IMR-90 (cell line): ENCODE results near the gene RHOH. TPM values are rescaled to one million over a fixed set of nuclear protein-coding genes. Genes with fewer than 3 reads are reported as not detected.

Source experiments
- ATAC-seq: fragments of 200-7000 bp; cut with Tn5 transposase; 2 replicates; pipeline ENCODE4 v1.9.1; 2020; ENCODE audit warnings: low read depth, mild to moderate bottlenecking, moderate library complexity
- BruUV-seq: library from RNA; stranded (reverse); fragments of 400-500 nt; replicated peaks from 2 replicates; lab custom pipeline; 2021; lab: Mats Ljungman, UMichigan
- CTCF ChIA-PET: fragments of 300-600 bp; formaldehyde crosslinking; extraction: SDS; loops from one replicate; lab custom pipeline; 2021; ENCODE audit warnings: antibody characterized with exemption; lab: Yijun Ruan, JAX
- POLR2A ChIA-PET: fragments of 300-600 bp; sonication (Branson Sonifier 250); formaldehyde crosslinking; loops from one replicate; lab custom pipeline; 2022; ENCODE audit warnings: antibody characterized with exemption; ENCODE audit not compliant: unreplicated experiment; lab: Charles Lee
- DNase-seq: peaks from one replicate; pipeline ENCODE4 v3.0.0; 2013
- H2AFZ ChIP-seq: replicated peaks from 2 replicates; pipeline ENCODE3; 2013; ENCODE audit warnings: low read length, mild to moderate bottlenecking; ENCODE audit not compliant: poor library complexity
- H2AK5ac ChIP-seq: 2 replicates; pipeline ENCODE4 v1.6.1; 2013; ENCODE audit warnings: low read depth, low read length, inconsistent platforms
- H2AK9ac ChIP-seq: replicated peaks from 2 replicates; pipeline ENCODE3; 2013; ENCODE audit warnings: mild to moderate bottlenecking, low read depth, low read length, moderate library complexity; ENCODE audit not compliant: poor library complexity
- H2BK120ac ChIP-seq: 2 replicates; pipeline ENCODE4 v1.6.1; 2013; ENCODE audit warnings: low read depth, low read length, inconsistent platforms
- H2BK15ac ChIP-seq: 3 replicates; pipeline ENCODE4 v1.6.1; 2013; ENCODE audit warnings: low read depth, low read length, inconsistent platforms
- H2BK20ac ChIP-seq: 2 replicates; pipeline ENCODE4 v1.6.1; 2013; ENCODE audit warnings: low read depth, mild to moderate bottlenecking, inconsistent platforms, low read length, moderate library complexity
- H2BK5ac ChIP-seq: 2 replicates; pipeline ENCODE4 v1.6.1; 2013; ENCODE audit warnings: mild to moderate bottlenecking, low read depth, low read length, inconsistent platforms; ENCODE audit not compliant: poor library complexity, severe bottlenecking
- H3K14ac ChIP-seq: replicated peaks from 2 replicates; pipeline ENCODE4 v1.6.1; 2013; ENCODE audit warnings: low read depth, low read length, inconsistent platforms
- H3K18ac ChIP-seq: 2 replicates; pipeline ENCODE4 v1.6.1; 2013; ENCODE audit warnings: low read depth, low read length, control low read depth
- H3K23ac ChIP-seq: 2 replicates; pipeline ENCODE4 v1.6.1; 2013; ENCODE audit warnings: low read depth, low read length, inconsistent platforms
- H3K27ac ChIP-seq: 2 replicates; pipeline ENCODE4 v1.5.1; 2013; ENCODE audit warnings: mild to moderate bottlenecking, control low read depth, low read length; ENCODE audit not compliant: insufficient read depth
- H3K27me3 ChIP-seq: 2 replicates; pipeline ENCODE4 v1.6.1; 2013; ENCODE audit warnings: low read length; ENCODE audit not compliant: control insufficient read depth, insufficient read depth
- H3K36me3 ChIP-seq: 2 replicates; pipeline ENCODE4 v1.6.1; 2013; ENCODE audit warnings: low read length, mixed read lengths; ENCODE audit not compliant: control insufficient read depth, insufficient read depth
- H3K4ac ChIP-seq: 2 replicates; pipeline ENCODE4 v1.6.1; 2013; ENCODE audit warnings: low read depth, low read length, inconsistent platforms
- H3K4me1 ChIP-seq: 2 replicates; pipeline ENCODE4 v1.6.1; 2013; ENCODE audit warnings: low read length, mixed read lengths; ENCODE audit not compliant: control insufficient read depth, insufficient read depth
- H3K4me2 ChIP-seq: 2 replicates; pipeline ENCODE4 v1.6.1; 2013; ENCODE audit warnings: low read depth, mild to moderate bottlenecking, control low read depth, low read length, moderate library complexity
- H3K4me3 ChIP-seq: 2 replicates; pipeline ENCODE4 v1.5.1; 2013; ENCODE audit warnings: low read depth, mild to moderate bottlenecking, control low read depth, low read length, moderate library complexity; ENCODE audit not compliant: insufficient read depth
- H3K56ac ChIP-seq: 2 replicates; pipeline ENCODE4 v1.6.1; 2013; ENCODE audit warnings: low read length, inconsistent platforms; ENCODE audit not compliant: insufficient read depth; ENCODE audit errors: extremely low read depth
- H3K79me1 ChIP-seq, 2 experiments: 2 replicates each; pipeline ENCODE4 v1.6.1; 2013; ENCODE audit warnings: low read length in 2 of 2, inconsistent platforms in 1 of 2, low read depth in 1 of 2
- H3K9ac ChIP-seq: 2 replicates; pipeline ENCODE4 v1.6.1; 2013; ENCODE audit warnings: low read depth, low read length, control low read depth
- H3K9me1 ChIP-seq: 2 replicates; pipeline ENCODE4 v1.6.1; 2013; ENCODE audit warnings: low read length, inconsistent platforms; ENCODE audit not compliant: insufficient read depth
- H3K9me3 ChIP-seq: 2 replicates; pipeline ENCODE4 v1.6.1; 2013; ENCODE audit warnings: low read length; ENCODE audit not compliant: control insufficient read depth, insufficient read depth
- H4K20me1 ChIP-seq: 2 replicates; pipeline ENCODE4 v1.6.1; 2013; ENCODE audit warnings: low read length, inconsistent platforms; ENCODE audit not compliant: insufficient read depth
- H4K5ac ChIP-seq: 2 replicates; pipeline ENCODE4 v1.6.1; 2013; ENCODE audit warnings: mild to moderate bottlenecking, low read depth, low read length, control low read depth
- H4K8ac ChIP-seq, 2 experiments: 2 replicates each; pipeline ENCODE4 v1.6.1; 2013; ENCODE audit warnings: low read depth in 2 of 2, low read length in 2 of 2, control low read depth in 1 of 2, inconsistent platforms in 1 of 2
- H4K91ac ChIP-seq: 2 replicates; pipeline ENCODE4 v1.6.1; 2013; ENCODE audit warnings: low read depth, low read length, inconsistent platforms; ENCODE audit not compliant: insufficient read depth
- BHLHE40 ChIP-seq: fragments of 150-350 bp; IDR thresholded peaks from 2 replicates; pipeline ENCODE4 v1.6.1; 2016; ENCODE audit warnings: mild to moderate bottlenecking, low read depth, low read length
- CEBPB ChIP-seq: IDR thresholded peaks from 2 replicates; pipeline ENCODE4 v1.6.1; 2012; ENCODE audit warnings: low read depth, low read length, improper control_type of control experiment
- CHD1 ChIP-seq: IDR thresholded peaks from 2 replicates; pipeline ENCODE4 v1.6.1; 2012; ENCODE audit warnings: low read depth, low read length, improper control_type of control experiment
- FOS ChIP-seq: fragments of 150-350 bp; IDR thresholded peaks from 2 replicates; pipeline ENCODE4 v1.6.1; 2016; ENCODE audit warnings: low read depth, low read length
- MAFK ChIP-seq: IDR thresholded peaks from 2 replicates; pipeline ENCODE4 v1.6.1; 2012; ENCODE audit warnings: low read depth, low read length, improper control_type of control experiment
- MAZ ChIP-seq: IDR thresholded peaks from 2 replicates; pipeline ENCODE4 v1.6.1; 2012; ENCODE audit warnings: low read depth, mild to moderate bottlenecking, low read length, improper control_type of control experiment, moderate library complexity, borderline replicate concordance
- MXI1 ChIP-seq: IDR thresholded peaks from 2 replicates; pipeline ENCODE4 v1.6.1; 2012; ENCODE audit warnings: low read depth, mild to moderate bottlenecking, low read length, moderate library complexity, borderline replicate concordance
- NFE2L2 ChIP-seq: fragments of 150-350 bp; IDR thresholded peaks from 2 replicates; pipeline ENCODE4 v1.6.1; 2016; ENCODE audit warnings: low read depth, mild to moderate bottlenecking, low read length
- POLR2A ChIP-seq: IDR thresholded peaks from 2 replicates; pipeline ENCODE4 v1.6.1; 2012; ENCODE audit warnings: mild to moderate bottlenecking, low read depth, low read length
- RAD21 ChIP-seq: IDR thresholded peaks from 2 replicates; pipeline ENCODE4 v1.6.1; 2012; ENCODE audit warnings: low read length, improper control_type of control experiment
- RCOR1 ChIP-seq: IDR thresholded peaks from 2 replicates; pipeline ENCODE4 v1.6.1; 2012; ENCODE audit warnings: mild to moderate bottlenecking, low read length, improper control_type of control experiment; ENCODE audit not compliant: insufficient replicate concordance
- SMC3 ChIP-seq: fragments of 150-350 bp; IDR thresholded peaks from 2 replicates; pipeline ENCODE4 v1.6.1; 2016; ENCODE audit warnings: low read depth, mild to moderate bottlenecking, antibody characterized with exemption, low read length, moderate library complexity
- WGBS, 2 experiments: methylation state at CpG; one replicate each; pipeline versions ENCODE4 v1.1.5 to v1.1.7; 2013; ENCODE audit warnings: missing lambda C conversion rate in 2 of 2; ENCODE audit not compliant: insufficient read length in 1 of 2; ENCODE audit errors: extremely low coverage in 2 of 2; 5-methylcytosine and 5-hydroxymethylcytosine counted together
- dilution Hi-C: fragments of 300-500 bp; cut with HindIII; formaldehyde crosslinking; loops from one replicate; pipeline ENCODE4 v1.14.3; 2018; ENCODE audit warnings: low sequenced_read_pairs; ENCODE audit not compliant: unreplicated experiment
- in situ Hi-C: fragments of 300-500 bp; cut with MboI; formaldehyde crosslinking; loops from 3 replicates; pipeline ENCODE4 v1.14.3; 2019; ENCODE audit warnings: low sequenced_read_pairs, inconsistent platforms, mixed read lengths
- intact Hi-C: fragments of 100-400 bp; cut with micrococcal nuclease; formaldehyde crosslinking; loops from 2 replicates; pipeline ENCODE4 v1.10.0; 2022
- polyA plus RNA-seq, 3 experiments: library from polyadenylated mRNA; depleted of rRNA; stranded (reverse); fragments of >200 nt; gene quantifications; 2 replicates each; pipeline ENCODE4 v1.2.3, GENCODE V29; 2012; ENCODE audit warnings: low replicate concordance in 1 of 3
- total RNA-seq: library from RNA; depleted of rRNA; stranded (reverse); fragments of >200 nt; gene quantifications from 2 replicates; pipeline ENCODE4 v1.2.3, GENCODE V29; 2012
- TF ChIP-seq, protein P1 (sequence below): fragments of 150-350 bp; IDR thresholded peaks from 2 replicates; pipeline ENCODE4 v1.6.1; 2016; ENCODE audit warnings: low read depth, mild to moderate bottlenecking, low read length, moderate library complexity, borderline replicate concordance
- TF ChIP-seq, protein P2 (sequence below): fragments of 150-350 bp; IDR thresholded peaks from 2 replicates; pipeline ENCODE4 v1.6.1; 2017; ENCODE audit warnings: mild to moderate bottlenecking, antibody characterized with exemption, low read length, low read depth
- TF ChIP-seq, protein P3 (sequence below): conservative IDR thresholded peaks from 2 replicates; pipeline ENCODE4 v1.5.1; 2012; ENCODE audit warnings: mild to moderate bottlenecking, low read depth, low read length, improper control_type of control experiment

RHOH gene
- total and polyA plus RNA-seq, 2 of the 4 experiments (the other 2 are of a cell fraction): not detected

DNA sequence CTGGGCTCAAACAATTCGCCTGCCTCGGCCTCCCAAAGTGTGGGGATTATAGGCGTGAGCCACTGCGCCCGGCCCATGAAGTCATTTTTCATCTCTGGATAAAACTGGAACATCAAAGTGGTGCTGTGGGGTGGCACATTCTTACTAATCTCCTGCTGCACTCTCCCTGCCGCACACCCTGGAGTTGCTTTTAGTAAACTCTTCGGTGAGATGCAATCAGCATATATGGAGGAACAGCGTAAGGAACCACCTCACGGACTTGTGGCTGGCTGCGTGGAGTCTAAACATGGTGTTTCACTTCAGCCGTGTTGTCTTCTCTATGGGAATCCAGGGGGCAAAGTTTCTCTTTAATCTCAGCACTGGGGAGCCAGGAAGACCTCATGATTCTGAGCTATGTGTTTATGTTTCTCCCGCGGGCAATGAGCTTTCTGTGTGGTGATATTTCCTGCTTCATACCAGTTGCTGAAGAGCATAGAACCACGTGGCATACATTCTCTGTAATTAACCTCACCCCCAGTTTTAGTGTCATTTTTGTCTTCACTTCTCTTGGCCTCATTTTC lies 2.1 kb upstream of the RHOH start:
- Histone ChIP-seq H2BK5ac (no peak overlapping the region), H2BK120ac (peak overlapping the region; percentile 11; the same call in 1 of the 2 replicates), H3K4me3 (no peak overlapping the region; the same call in 1 of the 2 replicates), H2BK15ac (peak overlapping the region; percentile 48; the same call in 1 of the 3 replicates), H3K4ac (peak overlapping the region; percentile 70), H3K14ac (peak overlapping the region; percentile 78), H3K9me1 (no peaks in the 10 kb centered on the region), H3K36me3 (no peaks in the 10 kb centered on the region), H2AK5ac (peak overlapping the region; percentile 60), H3K23ac (peak overlapping the region; percentile 81; the same call in 1 of the 2 replicates), H3K9ac (no peak overlapping the region), H3K4me2 (peak overlapping the region; percentile 60), H3K4me1 (peaks cover 2% of the 10 kb centered on the region; the same call in 1 of the 2 replicates), H4K20me1 (no peaks in the 10 kb centered on the region), H4K8ac (peak overlapping the region; percentile 19 to 79; a peak in 2 of 4 replicates), H3K27me3 (peaks cover 4% of the 10 kb centered on the region; the same call in 1 of the 2 replicates), H3K56ac (0 out of 2 replicates have a peak overlapping the region, but pooled peaks have one; percentile 25), H2AK9ac (no peak overlapping the region), H3K27ac (peak overlapping the region; percentile 21; the same call in 1 of the 2 replicates), H2AFZ (peak overlapping the region; percentile 89), H3K18ac (peak overlapping the region; percentile 9; the same call in 1 of the 2 replicates), H3K79me1 (no peaks in the 10 kb centered on the region), H2BK20ac (peak overlapping the region; percentile 50; the same call in 1 of the 2 replicates), H4K5ac (peak overlapping the region; percentile 27; the same call in 1 of the 2 replicates), H4K91ac (peak overlapping the region; percentile 4; the same call in 1 of the 2 replicates), H3K9me3 (no peaks in the 10 kb centered on the region)
- DNase-seq (peak; percentile 45), ATAC-seq (peak; percentile 82)
- dilution Hi-C loops: no loop called here
- 17% methylated on average over 6 of the region's 14 CpGs; no CpG with 5 or more reads in 1 of the 2 experiments for WGBS, 2 experiments
- intact Hi-C loops: no loop called here
- POLR2A ChIA-PET: no interaction called here
- in situ Hi-C loops: no loop called here
- no TSS peak for BruUV-seq
- CTCF ChIA-PET: interaction anchor here (1.0 kb wide), 1 partner anchor 13 kb away, joined by 4 read pairs; no protein-coding TSS in a partner anchor
- TF ChIP-seq POLR2A (no peak), FOS (no peak), MAFK (no peak), CHD1 (no peak), NFE2L2 (no peak), MXI1 (no peak), CEBPB (no peak), BHLHE40 (no peak), SMC3 (no peak), MAZ (no peak), RAD21 (no peak), RCOR1 (no peak)
- TF ChIP-seq, protein P1, sequence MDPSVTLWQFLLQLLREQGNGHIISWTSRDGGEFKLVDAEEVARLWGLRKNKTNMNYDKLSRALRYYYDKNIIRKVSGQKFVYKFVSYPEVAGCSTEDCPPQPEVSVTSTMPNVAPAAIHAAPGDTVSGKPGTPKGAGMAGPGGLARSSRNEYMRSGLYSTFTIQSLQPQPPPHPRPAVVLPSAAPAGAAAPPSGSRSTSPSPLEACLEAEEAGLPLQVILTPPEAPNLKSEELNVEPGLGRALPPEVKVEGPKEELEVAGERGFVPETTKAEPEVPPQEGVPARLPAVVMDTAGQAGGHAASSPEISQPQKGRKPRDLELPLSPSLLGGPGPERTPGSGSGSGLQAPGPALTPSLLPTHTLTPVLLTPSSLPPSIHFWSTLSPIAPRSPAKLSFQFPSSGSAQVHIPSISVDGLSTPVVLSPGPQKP: no peak
- TF ChIP-seq, protein P2, sequence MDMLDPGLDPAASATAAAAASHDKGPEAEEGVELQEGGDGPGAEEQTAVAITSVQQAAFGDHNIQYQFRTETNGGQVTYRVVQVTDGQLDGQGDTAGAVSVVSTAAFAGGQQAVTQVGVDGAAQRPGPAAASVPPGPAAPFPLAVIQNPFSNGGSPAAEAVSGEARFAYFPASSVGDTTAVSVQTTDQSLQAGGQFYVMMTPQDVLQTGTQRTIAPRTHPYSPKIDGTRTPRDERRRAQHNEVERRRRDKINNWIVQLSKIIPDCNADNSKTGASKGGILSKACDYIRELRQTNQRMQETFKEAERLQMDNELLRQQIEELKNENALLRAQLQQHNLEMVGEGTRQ: no peak
- TF ChIP-seq, protein P3, sequence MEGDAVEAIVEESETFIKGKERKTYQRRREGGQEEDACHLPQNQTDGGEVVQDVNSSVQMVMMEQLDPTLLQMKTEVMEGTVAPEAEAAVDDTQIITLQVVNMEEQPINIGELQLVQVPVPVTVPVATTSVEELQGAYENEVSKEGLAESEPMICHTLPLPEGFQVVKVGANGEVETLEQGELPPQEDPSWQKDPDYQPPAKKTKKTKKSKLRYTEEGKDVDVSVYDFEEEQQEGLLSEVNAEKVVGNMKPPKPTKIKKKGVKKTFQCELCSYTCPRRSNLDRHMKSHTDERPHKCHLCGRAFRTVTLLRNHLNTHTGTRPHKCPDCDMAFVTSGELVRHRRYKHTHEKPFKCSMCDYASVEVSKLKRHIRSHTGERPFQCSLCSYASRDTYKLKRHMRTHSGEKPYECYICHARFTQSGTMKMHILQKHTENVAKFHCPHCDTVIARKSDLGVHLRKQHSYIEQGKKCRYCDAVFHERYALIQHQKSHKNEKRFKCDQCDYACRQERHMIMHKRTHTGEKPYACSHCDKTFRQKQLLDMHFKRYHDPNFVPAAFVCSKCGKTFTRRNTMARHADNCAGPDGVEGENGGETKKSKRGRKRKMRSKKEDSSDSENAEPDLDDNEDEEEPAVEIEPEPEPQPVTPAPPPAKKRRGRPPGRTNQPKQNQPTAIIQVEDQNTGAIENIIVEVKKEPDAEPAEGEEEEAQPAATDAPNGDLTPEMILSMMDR: no peak
